T1000 (cell line): ENCODE measurements around the gene RIPPLY2.

Source experiments
- DNase-seq: peaks from one replicate; lab custom pipeline; 2025; ENCODE audit warnings: mixed read lengths; lab: John Stamatoyannopoulos, UW

RIPPLY2 gene

GRCh38 chr6:83905648-83906047 is 52.5 kb downstream of the RIPPLY2 start:
- DNase-seq, result no peak
